ENCODE results near the gene SIRPB2.

SIRPB2 gene

GRCh38 chr20:1517010-1517409, 25.8 kb upstream of the SIRPB2 start:
- TF ChIP-seq, protein P1, sequence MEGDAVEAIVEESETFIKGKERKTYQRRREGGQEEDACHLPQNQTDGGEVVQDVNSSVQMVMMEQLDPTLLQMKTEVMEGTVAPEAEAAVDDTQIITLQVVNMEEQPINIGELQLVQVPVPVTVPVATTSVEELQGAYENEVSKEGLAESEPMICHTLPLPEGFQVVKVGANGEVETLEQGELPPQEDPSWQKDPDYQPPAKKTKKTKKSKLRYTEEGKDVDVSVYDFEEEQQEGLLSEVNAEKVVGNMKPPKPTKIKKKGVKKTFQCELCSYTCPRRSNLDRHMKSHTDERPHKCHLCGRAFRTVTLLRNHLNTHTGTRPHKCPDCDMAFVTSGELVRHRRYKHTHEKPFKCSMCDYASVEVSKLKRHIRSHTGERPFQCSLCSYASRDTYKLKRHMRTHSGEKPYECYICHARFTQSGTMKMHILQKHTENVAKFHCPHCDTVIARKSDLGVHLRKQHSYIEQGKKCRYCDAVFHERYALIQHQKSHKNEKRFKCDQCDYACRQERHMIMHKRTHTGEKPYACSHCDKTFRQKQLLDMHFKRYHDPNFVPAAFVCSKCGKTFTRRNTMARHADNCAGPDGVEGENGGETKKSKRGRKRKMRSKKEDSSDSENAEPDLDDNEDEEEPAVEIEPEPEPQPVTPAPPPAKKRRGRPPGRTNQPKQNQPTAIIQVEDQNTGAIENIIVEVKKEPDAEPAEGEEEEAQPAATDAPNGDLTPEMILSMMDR (conservative IDR thresholded peaks at IDR 0.05; ENCODE audit: low read depth, low read length): no peak
- DNase-seq (ENCODE audit: low read depth): no peak
- no peak overlapping the region for H3K4me3 ChIP-seq (ENCODE audit: low read depth, low read length)

DNA sequence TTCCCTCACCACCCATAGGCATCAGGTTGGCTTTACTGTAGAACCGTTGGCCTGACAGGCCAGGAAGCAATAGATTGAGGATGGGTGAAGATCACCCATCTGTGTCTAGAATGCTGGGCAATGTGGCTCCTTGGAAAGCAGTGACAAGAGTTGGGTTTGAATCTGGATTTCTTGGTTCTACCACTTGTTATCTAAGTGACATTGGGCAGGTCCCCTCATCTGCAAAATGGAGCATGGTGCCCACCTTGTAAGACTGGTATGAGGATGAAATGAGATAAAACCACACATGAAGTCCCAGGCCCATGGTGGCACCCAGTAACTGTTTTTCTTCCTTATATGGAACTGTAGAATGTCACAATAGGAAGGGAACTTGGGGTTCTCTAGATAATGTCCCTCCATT, 22.6 kb upstream of the SIRPB2 start:
- TF ChIP-seq, protein P1 (conservative IDR thresholded peaks at IDR 0.05; ENCODE audit: low read depth, low read length): no peak
- no peak for DNase-seq (ENCODE audit: low read depth)

DNA sequence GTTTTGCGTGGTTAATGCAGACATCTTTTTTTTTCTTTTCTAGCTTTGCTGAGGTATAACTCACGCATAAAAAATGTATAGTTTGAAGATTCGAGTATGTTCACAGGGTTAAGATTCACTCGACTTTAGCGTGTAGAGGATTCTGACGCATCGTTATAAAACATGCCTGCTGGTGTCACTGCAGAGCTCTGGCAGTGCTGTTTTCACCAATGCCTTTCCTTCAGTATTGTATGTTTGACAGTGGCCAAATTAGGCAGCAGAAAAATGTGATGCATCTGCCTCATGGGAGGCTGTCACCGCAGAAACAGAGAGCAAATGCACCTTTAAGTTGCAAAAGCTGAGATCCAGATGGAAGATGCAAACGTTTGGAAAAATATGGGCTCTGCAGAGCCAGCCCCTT, 18.0 kb upstream of the SIRPB2 start:
- TF ChIP-seq, protein P1 (conservative IDR thresholded peaks at IDR 0.05; ENCODE audit: low read depth, low read length): peak; percentile 70
- DNase-seq (ENCODE audit: low read depth): peak; percentile 61
- no peak overlapping the region for H3K4me3 ChIP-seq (ENCODE audit: low read depth, low read length)

More for the DNA sequence above, 22.6 kb upstream of the SIRPB2 start:
- H3K4me3 ChIP-seq (ENCODE audit: low read depth, low read length): no peak overlapping the region

- DNase-seq (ENCODE audit: low read depth): no peak
- TF ChIP-seq, protein P1 (conservative IDR thresholded peaks at IDR 0.05; ENCODE audit: low read depth, low read length): no peak
- no peak overlapping the region for H3K4me3 ChIP-seq (ENCODE audit: low read depth, low read length)
These were observed 17.4 kb upstream of the SIRPB2 start for GRCh38 chr20:1508574-1508973.

DNA sequence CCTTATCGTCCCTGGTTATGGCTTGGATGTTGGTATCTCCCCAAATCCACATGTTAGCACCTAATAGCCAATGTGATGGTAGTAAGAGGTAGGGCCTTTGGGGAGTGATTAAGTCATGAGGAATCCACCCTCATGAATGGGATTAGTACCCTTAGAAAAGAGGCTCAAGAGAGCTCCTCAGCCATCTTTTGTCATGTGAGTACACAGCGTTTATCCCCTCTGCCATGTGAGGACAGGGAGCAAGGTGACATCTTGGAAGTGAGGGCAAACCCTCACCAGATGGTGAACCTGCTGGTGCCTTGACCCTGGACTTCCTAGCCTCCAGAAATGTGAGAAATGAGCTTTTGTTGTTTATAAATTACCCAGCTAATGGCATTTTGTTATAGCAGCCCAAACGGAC, 16.1 kb upstream of the SIRPB2 start:
- DNase-seq (ENCODE audit: low read depth): no peak
- no peak overlapping the region for H3K4me3 ChIP-seq (ENCODE audit: low read depth, low read length)
- TF ChIP-seq, protein P1 (conservative IDR thresholded peaks at IDR 0.05; ENCODE audit: low read depth, low read length): no peak

- TF ChIP-seq, protein P1 (conservative IDR thresholded peaks at IDR 0.05; ENCODE audit: low read depth, low read length): no peak
- no peak for DNase-seq (ENCODE audit: low read depth)
- no peak overlapping the region for H3K4me3 ChIP-seq (ENCODE audit: low read depth, low read length)
These were observed 14.7 kb upstream of the SIRPB2 start for GRCh38 chr20:1505871-1506270.

GRCh38 chr20:1505361-1505760, 14.1 kb upstream of the SIRPB2 start:
- no peak for DNase-seq (ENCODE audit: low read depth)
- H3K4me3 ChIP-seq (ENCODE audit: low read depth, low read length): no peak overlapping the region
- TF ChIP-seq, protein P1 (conservative IDR thresholded peaks at IDR 0.05; ENCODE audit: low read depth, low read length): no peak

Measured in choroid plexus epithelial cell (primary cell).